ENCODE results near the gene MBP.

GRCh38 chr18:77095391-77096371, 36.9 kb downstream of the MBP start:
- TF ChIP-seq CTCF (IDR thresholded peaks at IDR 0.05) (no peak), POLR2A (IDR thresholded peaks at IDR 0.05) (no peak)
